Mucosa of descending colon (tissue), 3 donors: ENCODE results near the gene UQCC3. TPM values are rescaled to one million over a fixed set of nuclear protein-coding genes. Genes with fewer than 3 reads are reported as not detected.

Experiments used
- ATAC-seq: fragments of 200-7000 bp; cut with Tn5 transposase; one replicate; pipeline ENCODE4 v1.9.1; 2020; ENCODE audit warnings: mild to moderate bottlenecking, moderate library complexity
- DNase-seq, 3 donors: peaks; one replicate each; pipeline ENCODE4 v3.0.0-alpha.2; 2020
- H3K36me3 ChIP-seq: fragments of 200-600 bp; one replicate; pipeline ENCODE4 v1.8.0; 2021; ENCODE audit warnings: low read depth, mild to moderate bottlenecking
- H3K4me1 ChIP-seq: fragments of 200-600 bp; one replicate; pipeline ENCODE4 v1.8.0; 2021; ENCODE audit warnings: low read depth, mild to moderate bottlenecking
- H3K4me3 ChIP-seq: fragments of 200-600 bp; one replicate; pipeline ENCODE4 v1.8.0; 2021; ENCODE audit warnings: mild to moderate bottlenecking
- H3K9me3 ChIP-seq: fragments of 200-600 bp; one replicate; pipeline ENCODE4 v1.8.0; 2021; ENCODE audit warnings: mild to moderate bottlenecking
- CTCF ChIP-seq: fragments of 200-600 bp; IDR thresholded peaks from one replicate; pipeline ENCODE4 v1.8.0; 2022; ENCODE audit warnings: antibody characterized with exemption, mild to moderate bottlenecking
- intact Hi-C, 2 donors: fragments of 100-400 bp; cut with DNase I in 1 of 2; cut with micrococcal nuclease in 1 of 2; formaldehyde crosslinking; loops; one replicate each; pipeline versions ENCODE4 v1.11.0 to v1.11.1; 2022; cut with DNase I, micrococcal nuclease
- total RNA-seq, 3 donors: library from RNA; stranded (reverse); fragmentation: NEBNext Ultra II Directional in 2 of 3; extraction: Animal tissue kit (Norgen Biotek cat#: 25700) in 2 of 3; gene quantifications; one replicate each; pipeline versions ENCODE4 v1.2.1 to v1.2.4, GENCODE V29; 2021 to 2023
- donor health status: DM: no; HTN: no; CAD: no; lungs with moderate emphysema.
- donor health status: DM: no; HTN: no; CAD: no.
- donor health status: DM: no; HTN: yes; CAD: no.

The UQCC3 gene
- total RNA-seq, 3 donors from 2014 or later: 9.0 to 12.1 (median 10.8) TPM

DNA sequence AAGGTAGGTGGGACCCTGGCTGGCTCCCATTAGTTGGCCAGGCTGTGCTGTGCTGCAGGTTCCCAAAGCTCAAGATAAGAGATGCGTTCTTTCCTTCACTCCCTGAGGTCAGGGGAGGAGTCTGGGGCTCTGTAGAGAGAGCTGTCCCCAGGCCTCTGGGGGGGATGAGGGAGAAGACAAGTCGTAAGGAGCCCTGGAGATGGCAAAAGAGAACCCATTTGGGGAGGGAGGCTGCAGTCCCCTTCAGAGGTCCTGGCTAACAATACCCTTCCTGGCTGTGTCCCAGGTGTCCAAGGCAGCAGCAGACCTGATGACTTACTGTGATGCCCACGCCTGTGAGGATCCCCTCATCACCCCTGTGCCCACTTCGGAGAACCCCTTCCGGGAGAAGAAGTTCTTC lies 36.9 kb downstream of the UQCC3 start:
- intact Hi-C loops: no loop called here
- peak; percentile 31 to 51 (median 36) for DNase-seq
- Histone ChIP-seq H3K4me1 (peaks cover 38% of the 10 kb centered on the region), H3K9me3 (no peaks in the 10 kb centered on the region), H3K36me3 (no peaks in the 10 kb centered on the region), H3K4me3 (no peak overlapping the region)
- TF ChIP-seq CTCF: no peak
- no peak for ATAC-seq

GRCh38 chr11:62708793-62709192 lies 37.3 kb downstream of the UQCC3 start:
- Histone ChIP-seq H3K36me3 (no peaks in the 10 kb centered on the region), H3K4me1 (peaks cover 34% of the 10 kb centered on the region), H3K4me3 (peak overlapping the region; percentile 9), H3K9me3 (no peaks in the 10 kb centered on the region)
- peak; percentile 57 to 77 (median 73) for DNase-seq
- TF ChIP-seq CTCF: no peak
- intact Hi-C loops: no loop called here
- ATAC-seq: peak; percentile 22

GRCh38 chr11:62709247-62710000 lies 38.0 kb downstream of the UQCC3 start:
- Histone ChIP-seq H3K4me3 (peak overlapping the region; percentile 9), H3K36me3 (no peaks in the 10 kb centered on the region), H3K4me1 (peaks cover 34% of the 10 kb centered on the region), H3K9me3 (no peaks in the 10 kb centered on the region)
- intact Hi-C loops: no loop called here
- TF ChIP-seq CTCF: no peak
- ATAC-seq: peak; percentile 82
- peak; percentile 95 to 99 (median 98) for DNase-seq

GRCh38 chr11:62710001-62710345 lies 38.5 kb downstream of the UQCC3 start:
- ATAC-seq (peak; percentile 3), DNase-seq (peak in 1 of 3 donors; percentile 47)
- Histone ChIP-seq H3K9me3 (no peaks in the 10 kb centered on the region), H3K36me3 (no peaks in the 10 kb centered on the region), H3K4me3 (no peak overlapping the region), H3K4me1 (peaks cover 32% of the 10 kb centered on the region)
- no peak for TF ChIP-seq CTCF
- intact Hi-C loops: no loop called here

DNA sequence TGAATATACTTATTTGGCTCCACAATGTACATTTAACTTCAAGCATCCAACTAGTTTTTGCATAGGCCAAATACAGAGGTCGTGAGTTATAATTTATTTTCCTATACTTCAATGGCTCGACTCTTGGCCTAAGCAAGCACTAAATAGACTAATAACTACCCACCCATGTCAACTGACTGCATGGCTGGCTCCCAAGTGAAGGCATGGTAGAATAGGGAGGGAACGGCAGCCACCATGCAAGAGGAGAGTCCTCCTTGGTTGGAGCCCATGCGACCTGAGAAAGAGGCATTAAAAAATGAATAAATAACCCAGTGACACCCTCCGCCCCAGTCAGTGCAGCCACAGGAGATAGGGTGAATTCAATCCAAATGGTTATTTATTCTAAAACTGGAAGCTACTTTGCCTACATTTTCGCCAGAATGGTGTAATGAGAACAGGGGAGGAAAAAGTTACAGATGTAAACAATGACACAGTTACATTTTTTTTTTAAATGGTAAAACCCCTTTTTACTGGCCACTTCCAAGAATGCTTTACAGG lies 40.9 kb downstream of the UQCC3 start:
- Histone ChIP-seq H3K4me1 (peaks cover 22% of the 10 kb centered on the region), H3K9me3 (no peaks in the 10 kb centered on the region), H3K4me3 (no peak overlapping the region), H3K36me3 (peaks cover 14% of the 10 kb centered on the region)
- ATAC-seq (no peak), DNase-seq (peak in 1 of 3 donors; percentile 7)
- intact Hi-C loops: no loop called here
- no peak for TF ChIP-seq CTCF
